GM11168 (cell line): ENCODE results near the gene TAF13.
"Not testable (repeated sequence)": the region's sequence is repeated elsewhere in the genome, so short reads cannot be mapped to it uniquely, and the experiment has no call there.

ENCODE experiments used
- in situ Hi-C: fragments of 300-500 bp; cut with MboI; formaldehyde crosslinking; loops from one replicate; pipeline ENCODE4 v1.12.0; 2022; ENCODE audit warnings: low sequenced_read_pairs; ENCODE audit not compliant: unreplicated experiment

TAF13 gene

DNA sequence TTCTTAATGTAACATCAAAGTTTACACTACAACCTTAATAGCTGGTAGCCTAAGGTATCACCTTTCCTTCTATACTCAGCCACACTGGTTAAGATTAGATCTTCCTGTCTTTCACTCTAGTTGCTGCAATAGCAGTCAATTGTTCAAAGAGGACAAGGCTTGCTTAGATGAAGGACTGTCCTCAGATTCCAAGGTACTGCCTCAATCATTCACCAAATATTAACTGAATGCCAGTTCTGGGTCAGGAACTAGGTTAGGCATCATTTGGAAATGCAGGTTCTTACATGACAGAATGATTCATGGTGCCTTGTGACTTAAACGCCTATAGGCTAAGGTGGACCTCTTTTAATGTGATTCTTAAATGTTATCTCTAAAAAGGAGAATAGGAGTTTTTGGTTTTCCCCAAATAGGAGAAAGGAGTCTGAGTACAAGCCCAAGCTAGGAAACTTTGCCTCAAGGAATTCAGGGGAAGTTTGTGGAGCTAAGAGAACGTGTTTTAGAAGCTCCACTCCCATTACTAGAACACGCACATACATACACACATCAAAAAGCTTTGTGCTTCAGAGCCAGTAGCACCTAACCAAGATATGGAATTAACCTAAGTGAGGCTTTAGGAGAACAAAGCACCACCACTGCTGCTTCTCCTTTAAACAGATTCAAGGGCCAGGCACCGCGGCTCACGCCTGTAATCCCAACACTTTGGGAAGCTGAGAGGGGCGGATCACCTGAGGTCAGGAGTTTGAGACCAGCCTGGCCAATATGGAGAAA, 25.4 kb downstream of the TAF13 start:
- in situ Hi-C loops: no loop called here

DNA sequence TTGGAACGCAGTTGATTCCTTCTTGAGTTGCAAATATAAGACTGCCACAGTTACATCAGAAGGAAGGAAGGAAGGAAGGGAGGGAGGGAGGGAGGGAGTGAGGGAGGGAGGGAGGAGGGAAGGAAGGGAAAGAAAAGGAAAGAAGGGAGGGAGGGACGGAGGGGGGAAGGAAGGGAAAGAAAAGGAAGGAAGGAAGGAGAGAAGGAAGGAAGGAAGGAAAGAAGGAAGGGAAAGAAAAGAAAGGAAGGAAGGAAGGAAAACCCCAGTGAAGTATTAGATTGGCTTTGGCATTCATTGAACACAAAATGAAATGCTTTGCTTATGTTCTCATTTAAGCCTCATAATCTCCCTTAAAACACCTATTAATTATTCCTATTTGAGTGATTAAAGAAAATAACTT, 27.5 kb downstream of the TAF13 start:
- in situ Hi-C loops: no loop called here

DNA sequence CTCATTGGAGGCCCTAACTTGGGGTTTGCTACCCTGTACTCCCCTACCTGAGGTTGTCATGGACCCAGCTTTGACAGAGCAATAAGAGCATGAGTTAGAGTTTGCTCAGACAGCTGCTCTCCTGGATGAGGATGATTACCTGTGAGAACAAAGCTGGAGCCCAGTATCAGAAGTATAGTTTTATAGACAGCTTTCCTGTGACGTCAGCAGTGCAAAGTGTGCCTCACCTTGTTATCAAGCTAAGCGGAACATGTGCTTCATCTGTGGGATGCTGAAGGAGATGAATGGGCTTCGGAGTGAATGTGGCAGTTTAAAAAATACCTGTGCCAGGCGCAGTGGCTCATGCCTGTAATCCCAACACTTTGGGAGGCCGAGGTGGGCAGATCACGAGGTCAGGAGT, 28.5 kb downstream of the TAF13 start:
- in situ Hi-C loops: no loop called here

GRCh38 chr1:109046671-109047070, 29.1 kb downstream of the TAF13 start:
- in situ Hi-C loops: no loop called here

DNA sequence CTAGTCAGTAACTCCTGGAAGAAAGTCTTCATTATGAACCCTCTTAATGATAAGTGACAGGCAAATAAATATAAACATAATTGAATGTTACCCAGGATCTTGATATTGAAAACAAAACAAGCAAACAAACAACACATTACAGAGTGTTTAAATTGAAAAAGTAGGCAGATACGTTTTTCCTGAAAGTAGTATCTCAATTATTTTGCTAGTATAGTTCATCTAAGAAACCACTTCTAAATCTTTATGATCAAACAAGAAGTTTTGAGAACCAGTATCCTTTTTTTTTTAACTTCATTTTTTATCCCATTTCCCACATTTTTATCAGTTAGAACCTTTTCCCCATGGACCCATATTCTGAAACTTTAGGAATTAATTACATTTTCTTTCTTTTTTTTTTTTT, 30.2 kb downstream of the TAF13 start:
- in situ Hi-C loops: no loop called here

- in situ Hi-C loops: no loop called here
Observed at GRCh38 chr1:109041621-109042468, 34.0 kb downstream of the TAF13 start, which contains the start of gene WDR47. Gene WDR47, minus strand, starts transcription at chr1:109042102. Its CDS starts 18,590 bp downstream, at chr1:109023512.

GRCh38 chr1:109040989-109041620, 34.7 kb downstream of the TAF13 start:
- in situ Hi-C loops: no loop called here

- in situ Hi-C loops: no loop called here
Observed at GRCh38 chr1:109040627-109040988, 35.2 kb downstream of the TAF13 start.

DNA sequence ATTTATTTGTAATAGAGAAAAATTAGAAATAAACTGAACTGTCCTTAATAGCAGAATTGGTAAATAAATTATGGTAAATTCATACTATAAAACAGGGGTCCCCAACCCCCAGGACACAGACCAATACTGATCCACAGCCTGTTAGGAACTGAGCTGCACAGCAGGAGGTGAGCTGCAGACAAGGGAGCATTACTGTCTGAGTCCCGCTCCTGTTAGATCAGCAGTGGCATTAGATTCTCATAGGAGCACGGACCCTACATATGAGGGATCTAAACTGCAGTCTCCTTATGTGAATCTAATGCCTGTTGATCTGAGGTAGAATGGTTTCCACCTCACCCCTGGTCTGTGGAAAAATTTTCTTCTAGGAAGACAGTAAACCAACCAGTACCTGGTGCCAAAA, 41.4 kb downstream of the TAF13 start:
- in situ Hi-C loops: no loop called here

DNA sequence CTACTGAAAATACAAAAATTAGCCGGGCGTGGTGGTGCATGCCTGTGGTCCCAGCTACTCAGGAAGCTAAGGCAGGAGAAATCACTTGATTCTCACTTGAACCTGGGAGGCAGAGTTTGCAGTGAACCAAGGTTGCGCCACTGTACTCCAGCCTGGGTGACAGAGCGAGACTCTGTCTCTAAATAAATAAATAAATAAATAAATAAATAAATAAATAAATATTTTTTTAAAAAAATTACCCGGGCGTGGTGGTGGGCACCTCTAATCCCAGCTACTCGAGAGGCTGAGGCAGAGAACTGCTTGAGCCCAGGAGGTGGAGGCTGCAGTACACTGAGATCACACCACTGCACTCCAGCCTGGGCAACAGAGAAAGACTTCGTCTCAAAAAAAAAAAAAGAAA, 46.3 kb downstream of the TAF13 start:
- in situ Hi-C loops: not testable (repeated sequence)

GRCh38 chr1:109027841-109028240, 48.0 kb downstream of the TAF13 start:
- in situ Hi-C loops: no loop called here

DNA sequence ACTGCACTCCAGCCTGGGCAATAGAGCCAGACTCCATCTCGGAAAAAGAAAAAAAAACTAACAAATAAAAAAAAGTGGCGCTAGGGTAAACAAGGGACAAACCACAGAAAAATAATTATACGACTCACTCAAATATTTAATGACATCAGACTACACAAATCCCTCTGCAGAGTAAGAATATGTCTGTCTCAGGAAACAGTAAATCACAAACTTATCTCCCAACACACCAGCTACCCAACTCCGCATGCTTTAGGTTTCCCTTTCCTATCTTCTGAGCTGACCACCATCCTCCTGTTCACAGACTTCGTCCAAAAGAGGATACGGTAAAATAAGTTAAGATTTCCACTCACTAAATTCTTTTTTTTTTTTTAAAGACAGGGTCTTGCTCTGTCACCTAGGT, 50.1 kb downstream of the TAF13 start:
- in situ Hi-C loops: no loop called here

DNA sequence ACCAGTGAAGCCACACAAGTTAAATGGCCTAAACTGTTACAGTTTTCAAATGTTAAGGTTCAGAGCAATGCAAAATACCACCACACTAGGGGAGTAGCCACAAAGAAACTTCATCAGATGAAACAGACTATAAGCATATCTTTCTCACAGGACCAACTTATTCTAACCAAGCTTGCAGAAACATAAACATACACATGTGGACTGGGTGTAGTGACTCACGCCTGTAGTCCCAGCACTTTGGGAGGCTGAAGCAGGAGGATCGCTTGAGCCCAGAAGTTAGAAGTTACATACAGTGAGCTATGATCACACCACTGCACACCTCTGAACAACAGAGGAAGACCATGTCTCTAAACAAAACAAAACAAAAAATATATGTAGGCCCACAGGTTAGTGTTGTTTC, 51.2 kb downstream of the TAF13 start:
- in situ Hi-C loops: no loop called here

DNA sequence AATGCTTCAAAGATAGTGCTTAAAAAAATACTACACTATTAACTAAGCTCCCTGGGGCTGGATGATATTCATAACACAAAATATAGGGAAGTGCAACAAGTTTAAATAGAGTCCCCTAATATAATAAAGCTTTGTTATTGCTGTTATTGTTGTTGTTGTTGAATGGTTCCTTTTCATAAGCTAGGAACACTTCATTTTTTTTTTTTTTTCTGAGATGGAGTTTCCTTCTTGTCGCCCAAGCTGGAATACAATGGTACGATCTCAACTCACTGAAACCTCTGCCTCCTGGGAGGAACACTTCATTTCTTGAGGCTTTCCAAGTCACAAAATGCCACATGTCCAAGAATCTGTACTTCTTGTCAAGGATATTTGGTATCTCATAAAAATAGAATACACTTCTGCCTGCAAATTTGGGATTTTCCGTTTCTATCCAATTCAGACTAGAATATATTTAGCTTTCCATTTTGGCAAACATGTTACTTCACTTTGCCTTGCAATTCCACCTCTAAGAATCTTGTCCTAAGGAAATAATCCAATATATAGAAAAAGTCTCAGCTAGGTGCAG, 55.0 kb downstream of the TAF13 start:
- in situ Hi-C loops: no loop called here

GRCh38 chr1:109017719-109018118, 58.1 kb downstream of the TAF13 start:
- in situ Hi-C loops: not testable (repeated sequence)

GRCh38 chr1:109017134-109017533, 58.7 kb downstream of the TAF13 start:
- in situ Hi-C loops: no loop called here
